ENCODE data around the gene SPATA3. TPM values are rescaled to one million over a fixed set of nuclear protein-coding genes. Genes with fewer than 3 reads are reported as not detected.

SPATA3 gene
- total and polyA plus RNA-seq, 2 of the 13 experiments (the other 11 are each of a cell fraction or from before 2014, with no cell fraction given), result not detected

DNA sequence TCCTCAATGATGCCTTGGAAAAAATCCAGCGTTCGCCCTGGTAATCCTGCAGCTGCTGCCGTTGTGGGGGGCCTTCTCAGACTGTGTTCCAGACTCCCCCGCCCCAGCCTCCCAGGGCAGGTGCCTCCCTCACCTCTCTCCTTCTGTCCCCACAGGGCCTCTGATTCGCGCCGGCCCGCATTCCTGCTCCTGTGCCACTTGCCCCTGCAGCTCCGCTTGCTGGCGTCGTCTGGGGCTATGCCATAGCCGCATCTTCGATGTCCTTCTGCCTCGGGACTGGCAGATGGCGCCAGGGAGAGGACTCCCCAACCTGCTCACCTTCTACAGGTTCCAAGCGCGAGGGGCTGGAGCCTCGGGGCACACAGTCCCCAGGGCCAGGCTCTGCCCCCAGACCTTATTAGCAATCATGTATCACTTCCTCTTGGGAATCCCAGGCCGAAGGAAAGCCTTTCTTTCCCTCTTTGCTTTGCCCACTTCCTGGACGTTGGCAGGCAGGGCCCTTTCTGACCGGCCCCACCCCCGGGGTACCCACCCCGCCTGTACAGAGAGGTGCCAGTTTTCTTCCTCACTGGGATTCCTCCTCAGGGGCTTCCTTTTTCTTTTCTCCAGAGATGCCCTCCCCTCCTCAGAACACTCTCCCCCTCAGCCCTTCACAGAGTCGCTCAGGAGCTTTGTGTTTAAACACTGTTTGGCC lies 4.4 kb downstream of the SPATA3 start (continued):
- no peak for TF ChIP-seq ZBED4 (CRISPR knock-in tag; IDR thresholded peaks at IDR 0.05; ENCODE audit: borderline replicate concordance)
- no peak for TF ChIP-seq MIXL1 (CRISPR knock-in tag; IDR thresholded peaks at IDR 0.05)
- TF ChIP-seq FOXO1 (CRISPR knock-in tag; IDR thresholded peaks at IDR 0.05), result no peak
- TF ChIP-seq ZHX1 (CRISPR knock-in tag; IDR thresholded peaks at IDR 0.05; ENCODE audit: low read depth), result 0 out of 2 replicates have a peak, but pooled peaks have one; percentile 20
- no peak for TF ChIP-seq ATF7 (IDR thresholded peaks at IDR 0.05)
- no peak for TF ChIP-seq ATF7 (CRISPR knock-in tag; IDR thresholded peaks at IDR 0.05)
- TF ChIP-seq ZNF225 (CRISPR knock-in tag; IDR thresholded peaks at IDR 0.05), result no peak
- TF ChIP-seq ZBTB49 (CRISPR knock-in tag; IDR thresholded peaks at IDR 0.05; ENCODE audit: borderline replicate concordance), result no peak
- TF ChIP-seq BRD4 (CRISPR knock-in tag; IDR thresholded peaks at IDR 0.05), result no peak
- no peak for TF ChIP-seq TIGD3 (CRISPR knock-in tag; IDR thresholded peaks at IDR 0.05; ENCODE audit: borderline replicate concordance)
- no peak for TF ChIP-seq TP53 (CRISPR knock-in tag; conservative IDR thresholded peaks at IDR 0.05)
- TF ChIP-seq DBP (CRISPR knock-in tag; IDR thresholded peaks at IDR 0.05; ENCODE audit: not compliant biosample characterization), result no peak
- no peak for TF ChIP-seq ZMYM3 (CRISPR knock-in tag; IDR thresholded peaks at IDR 0.05)
- TF ChIP-seq ZFP1 (CRISPR knock-in tag; IDR thresholded peaks at IDR 0.05), result no peak
- TF ChIP-seq, protein P1, sequence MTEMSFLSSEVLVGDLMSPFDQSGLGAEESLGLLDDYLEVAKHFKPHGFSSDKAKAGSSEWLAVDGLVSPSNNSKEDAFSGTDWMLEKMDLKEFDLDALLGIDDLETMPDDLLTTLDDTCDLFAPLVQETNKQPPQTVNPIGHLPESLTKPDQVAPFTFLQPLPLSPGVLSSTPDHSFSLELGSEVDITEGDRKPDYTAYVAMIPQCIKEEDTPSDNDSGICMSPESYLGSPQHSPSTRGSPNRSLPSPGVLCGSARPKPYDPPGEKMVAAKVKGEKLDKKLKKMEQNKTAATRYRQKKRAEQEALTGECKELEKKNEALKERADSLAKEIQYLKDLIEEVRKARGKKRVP (CRISPR knock-in tag; IDR thresholded peaks at IDR 0.05), result no peak
- no peak for TF ChIP-seq TMF1 (CRISPR knock-in tag; IDR thresholded peaks at IDR 0.05; ENCODE audit: low read depth)
- no peak for TF ChIP-seq MZF1 (CRISPR knock-in tag; IDR thresholded peaks at IDR 0.05; ENCODE audit: borderline replicate concordance)
